Measurements from ENCODE around the gene TLR2.

DNA sequence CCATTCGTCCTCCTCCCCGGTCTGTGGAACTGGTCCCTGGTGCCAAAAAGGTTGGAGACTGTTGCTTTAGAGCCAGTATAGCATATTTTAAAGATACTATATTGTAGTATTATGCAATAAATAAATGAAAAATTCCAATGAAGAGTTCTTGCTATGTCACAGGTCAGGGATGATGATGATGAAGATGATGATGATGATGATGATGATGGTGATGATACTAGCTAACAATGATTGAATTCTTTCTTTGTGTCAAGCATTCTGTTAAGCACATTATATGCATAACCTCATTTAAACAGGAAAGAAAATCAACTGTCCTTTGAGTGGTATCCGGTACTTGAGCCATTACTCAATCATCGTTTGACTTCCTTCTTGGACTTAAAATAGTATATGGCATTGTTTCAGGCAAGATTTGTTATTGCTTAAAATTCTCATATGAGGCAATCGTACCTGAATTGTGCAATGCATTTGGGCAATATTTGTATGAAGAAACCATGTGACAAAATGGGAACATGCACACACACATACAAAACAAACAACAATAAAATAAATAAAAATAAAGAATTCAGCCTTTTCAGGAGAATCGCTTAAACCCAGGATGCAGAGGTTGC, 22.8 kb upstream of the TLR2 start:
- TF ChIP-seq CTCF (IDR thresholded peaks at IDR 0.05; ENCODE audit: low read length) (no peak), EZH2 (IDR thresholded peaks at IDR 0.05; ENCODE audit: borderline replicate concordance, low read length) (no peak)
